ENCODE results near the gene ATP1A4.
"Not testable (repeated sequence)": the region's sequence is repeated elsewhere in the genome, so short reads cannot be mapped to it uniquely, and the experiment has no call there.

ATP1A4 gene

DNA sequence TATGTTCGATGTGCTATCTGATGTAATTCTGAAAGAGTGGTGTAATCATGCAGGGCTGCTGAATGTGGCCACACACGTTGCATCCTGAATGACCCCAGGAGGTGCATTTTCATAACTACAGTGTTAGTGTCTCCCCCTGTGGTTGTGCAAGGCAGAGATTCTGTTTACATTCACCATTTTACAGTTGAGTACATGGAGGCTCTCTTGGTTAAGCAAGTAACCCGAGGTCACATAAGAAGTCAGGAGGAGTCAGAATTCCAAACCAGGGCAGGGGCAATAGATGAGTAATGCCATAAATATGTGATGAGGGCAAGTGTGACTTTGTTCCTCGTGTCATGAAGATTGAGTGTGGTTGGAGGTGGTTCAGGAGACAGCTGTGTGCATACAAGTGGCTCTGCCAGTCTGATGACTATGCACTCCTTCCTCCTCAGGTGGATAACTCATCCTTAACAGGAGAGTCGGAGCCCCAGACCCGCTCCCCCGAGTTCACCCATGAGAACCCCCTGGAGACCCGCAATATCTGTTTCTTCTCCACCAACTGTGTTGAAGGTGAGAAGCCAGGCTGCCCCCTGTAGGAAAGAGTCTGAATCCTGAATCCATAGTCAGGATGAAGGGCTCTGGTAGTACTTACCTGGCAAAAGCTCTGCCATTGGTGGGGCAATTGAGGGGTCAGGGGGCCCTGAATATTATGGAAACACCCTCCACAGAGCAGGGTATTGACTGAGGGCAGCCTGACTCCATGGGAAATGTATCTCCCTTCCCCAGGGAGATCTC is 26.5 kb upstream of the ATP1A4 start:
- Histone ChIP-seq H3K4me2 (ENCODE audit: insufficient read depth, low read length) (no peak overlapping the region), H3K9ac (ENCODE audit: low read depth, low read length) (no peak overlapping the region), H3K4me3 (ENCODE audit: low read depth in 1 of 2, low read length in 2 of 2) (no peak overlapping the region), H3K27ac (ENCODE audit: low read length) (no peak overlapping the region), H3K9me3 (ENCODE audit: insufficient read depth, low read length, severe bottlenecking) (no peaks in the 10 kb centered on the region), H3K4me1 (ENCODE audit: insufficient read depth, low read length) (no peaks in the 10 kb centered on the region), H4K20me1 (ENCODE audit: insufficient read depth, low read length) (no peaks in the 10 kb centered on the region), H3K36me3 (ENCODE audit: insufficient read depth, low read length) (no peaks in the 10 kb centered on the region), H3K27me3 (ENCODE audit: insufficient read depth, low read length, poor library complexity) (peaks cover 14% of the 10 kb centered on the region), H2AFZ (ENCODE audit: low read depth, low read length) (no peak overlapping the region), H3K79me2 (ENCODE audit: insufficient read depth, low read length) (no peaks in the 10 kb centered on the region)
- TF ChIP-seq, protein P1, sequence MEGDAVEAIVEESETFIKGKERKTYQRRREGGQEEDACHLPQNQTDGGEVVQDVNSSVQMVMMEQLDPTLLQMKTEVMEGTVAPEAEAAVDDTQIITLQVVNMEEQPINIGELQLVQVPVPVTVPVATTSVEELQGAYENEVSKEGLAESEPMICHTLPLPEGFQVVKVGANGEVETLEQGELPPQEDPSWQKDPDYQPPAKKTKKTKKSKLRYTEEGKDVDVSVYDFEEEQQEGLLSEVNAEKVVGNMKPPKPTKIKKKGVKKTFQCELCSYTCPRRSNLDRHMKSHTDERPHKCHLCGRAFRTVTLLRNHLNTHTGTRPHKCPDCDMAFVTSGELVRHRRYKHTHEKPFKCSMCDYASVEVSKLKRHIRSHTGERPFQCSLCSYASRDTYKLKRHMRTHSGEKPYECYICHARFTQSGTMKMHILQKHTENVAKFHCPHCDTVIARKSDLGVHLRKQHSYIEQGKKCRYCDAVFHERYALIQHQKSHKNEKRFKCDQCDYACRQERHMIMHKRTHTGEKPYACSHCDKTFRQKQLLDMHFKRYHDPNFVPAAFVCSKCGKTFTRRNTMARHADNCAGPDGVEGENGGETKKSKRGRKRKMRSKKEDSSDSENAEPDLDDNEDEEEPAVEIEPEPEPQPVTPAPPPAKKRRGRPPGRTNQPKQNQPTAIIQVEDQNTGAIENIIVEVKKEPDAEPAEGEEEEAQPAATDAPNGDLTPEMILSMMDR (IDR thresholded peaks at IDR 0.05; ENCODE audit: borderline replicate concordance, extremely low read depth, low read length, poor library complexity, severe bottlenecking) = no peak
- no peak for TF ChIP-seq EZH2 (IDR thresholded peaks at IDR 0.05; ENCODE audit: borderline replicate concordance, low read depth, low read length, severe bottlenecking)
- ATAC-seq (ENCODE audit: insufficient read depth, low read depth) (no peak), DNase-seq (no peak)

DNA sequence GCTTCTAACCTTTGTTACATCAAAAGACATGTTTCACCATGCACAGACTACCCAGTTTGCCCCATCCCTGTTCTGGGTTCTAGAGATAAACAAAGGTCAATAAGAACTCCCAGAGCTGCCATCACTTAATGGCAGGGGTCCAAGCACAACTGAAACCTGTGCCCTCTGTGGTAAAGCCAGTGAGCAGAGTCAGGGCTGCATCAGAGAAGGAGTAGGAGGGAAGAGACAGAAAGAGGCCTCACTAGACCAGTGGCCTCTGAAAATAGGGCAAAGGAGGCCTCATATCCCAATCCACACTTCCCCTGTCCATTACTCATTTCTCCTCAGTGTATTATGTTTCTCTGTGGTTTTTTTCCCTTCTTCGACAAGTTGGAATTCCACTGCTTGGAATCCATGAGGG is 25.7 kb upstream of the ATP1A4 start:
- Histone ChIP-seq H3K79me2 (ENCODE audit: insufficient read depth, low read length) (no peaks in the 10 kb centered on the region), H3K27me3 (ENCODE audit: insufficient read depth, low read length, poor library complexity) (peaks cover 14% of the 10 kb centered on the region), H3K4me1 (ENCODE audit: insufficient read depth, low read length) (no peaks in the 10 kb centered on the region), H3K9ac (ENCODE audit: low read depth, low read length) (no peak overlapping the region), H3K4me3 (ENCODE audit: low read depth in 1 of 2, low read length in 2 of 2) (no peak overlapping the region), H2AFZ (ENCODE audit: low read depth, low read length) (no peak overlapping the region), H4K20me1 (ENCODE audit: insufficient read depth, low read length) (no peaks in the 10 kb centered on the region), H3K27ac (ENCODE audit: low read length) (no peak overlapping the region), H3K9me3 (ENCODE audit: insufficient read depth, low read length, severe bottlenecking) (no peaks in the 10 kb centered on the region), H3K36me3 (ENCODE audit: insufficient read depth, low read length) (no peaks in the 10 kb centered on the region), H3K4me2 (ENCODE audit: insufficient read depth, low read length) (no peak overlapping the region)
- no peak for TF ChIP-seq EZH2 (IDR thresholded peaks at IDR 0.05; ENCODE audit: borderline replicate concordance, low read depth, low read length, severe bottlenecking)
- TF ChIP-seq, protein P1 (IDR thresholded peaks at IDR 0.05; ENCODE audit: borderline replicate concordance, extremely low read depth, low read length, poor library complexity, severe bottlenecking) = no peak
- DNase-seq = no peak
- ATAC-seq (ENCODE audit: insufficient read depth, low read depth) = no peak

DNA sequence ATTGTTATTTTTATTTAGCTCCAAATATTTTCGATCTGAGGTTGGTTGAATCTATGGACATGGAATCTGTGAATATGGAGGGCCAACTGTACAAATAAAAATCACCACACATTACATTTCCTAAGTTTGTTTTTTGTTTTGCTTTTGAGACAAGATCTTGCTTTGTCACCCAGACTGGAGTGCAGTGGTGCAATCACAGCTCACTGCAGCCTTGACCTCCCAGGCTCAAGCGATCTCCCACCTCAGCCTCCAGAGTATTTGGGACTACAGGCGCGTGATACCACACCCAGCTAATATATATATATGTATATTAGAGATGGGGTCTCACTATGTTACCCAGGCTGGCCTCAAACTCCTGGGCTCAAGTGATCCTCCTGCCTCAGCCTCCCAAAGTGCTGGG is 25.1 kb upstream of the ATP1A4 start:
- H3K36me3 ChIP-seq (ENCODE audit: insufficient read depth, low read length); H3K79me2 ChIP-seq (ENCODE audit: insufficient read depth, low read length); H3K27ac ChIP-seq (ENCODE audit: low read length); H3K9ac ChIP-seq (ENCODE audit: low read depth, low read length); DNase-seq; H2AFZ ChIP-seq (ENCODE audit: low read depth, low read length); H3K4me2 ChIP-seq (ENCODE audit: insufficient read depth, low read length); ATAC-seq (ENCODE audit: insufficient read depth, low read depth); H3K4me1 ChIP-seq (ENCODE audit: insufficient read depth, low read length); H3K4me3 ChIP-seq (ENCODE audit: low read depth in 1 of 2, low read length in 2 of 2); H3K9me3 ChIP-seq (ENCODE audit: insufficient read depth, low read length, severe bottlenecking); H4K20me1 ChIP-seq (ENCODE audit: insufficient read depth, low read length): not testable (repeated sequence)
- H3K27me3 ChIP-seq (ENCODE audit: insufficient read depth, low read length, poor library complexity) = peaks cover 13% of the 10 kb centered on the region

DNA sequence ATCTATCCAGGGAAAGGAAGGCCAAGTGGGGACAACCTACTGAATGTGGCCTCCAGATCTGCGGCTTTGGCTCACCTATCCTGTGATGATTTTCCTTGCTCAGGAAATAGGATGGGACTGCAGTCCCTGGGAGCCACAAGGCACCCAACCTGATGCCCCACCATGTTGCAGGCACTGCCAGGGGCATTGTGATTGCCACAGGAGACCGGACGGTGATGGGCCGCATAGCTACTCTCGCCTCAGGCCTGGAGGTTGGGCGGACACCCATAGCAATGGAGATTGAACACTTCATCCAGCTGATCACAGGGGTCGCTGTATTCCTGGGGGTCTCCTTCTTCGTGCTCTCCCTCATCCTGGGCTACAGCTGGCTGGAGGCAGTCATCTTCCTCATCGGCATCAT is 24.0 kb upstream of the ATP1A4 start:
- H3K4me1 ChIP-seq (ENCODE audit: insufficient read depth, low read length) = no peaks in the 10 kb centered on the region
- H3K4me2 ChIP-seq (ENCODE audit: insufficient read depth, low read length) = no peak overlapping the region
- H2AFZ ChIP-seq (ENCODE audit: low read depth, low read length) = no peak overlapping the region
- H3K9me3 ChIP-seq (ENCODE audit: insufficient read depth, low read length, severe bottlenecking) = no peaks in the 10 kb centered on the region
- no peak for DNase-seq
- H3K9ac ChIP-seq (ENCODE audit: low read depth, low read length) = no peak overlapping the region
- H3K79me2 ChIP-seq (ENCODE audit: insufficient read depth, low read length) = no peaks in the 10 kb centered on the region
- no peak for TF ChIP-seq EZH2 (IDR thresholded peaks at IDR 0.05; ENCODE audit: borderline replicate concordance, low read depth, low read length, severe bottlenecking)
- TF ChIP-seq, protein P1 (IDR thresholded peaks at IDR 0.05; ENCODE audit: borderline replicate concordance, extremely low read depth, low read length, poor library complexity, severe bottlenecking) = no peak
- peaks cover 16% of the 10 kb centered on the region for H3K27me3 ChIP-seq (ENCODE audit: insufficient read depth, low read length, poor library complexity)
- H3K4me3 ChIP-seq (ENCODE audit: low read depth in 1 of 2, low read length in 2 of 2) = no peak overlapping the region
- H3K27ac ChIP-seq (ENCODE audit: low read length) = no peak overlapping the region
- ATAC-seq (ENCODE audit: insufficient read depth, low read depth) = no peak
- no peaks in the 10 kb centered on the region for H3K36me3 ChIP-seq (ENCODE audit: insufficient read depth, low read length)
- H4K20me1 ChIP-seq (ENCODE audit: insufficient read depth, low read length) = no peaks in the 10 kb centered on the region

Measured in DND-41 (cell line).